Measurements from ENCODE around the gene TEKT5. TPM values are rescaled to one million over a fixed set of nuclear protein-coding genes. Genes with fewer than 3 reads are reported as not detected.

The TEKT5 gene
- total and polyA plus RNA-seq, 4 experiments from 2014 or later, result not detected

- POLR2A ChIA-PET (ENCODE audit: partially characterized antibody), result no interaction called here
- H3K4me1 Mint-ChIP-seq, result no peaks in the 10 kb centered on the region
- DNase-seq, result no peak
- CTCF ChIA-PET (ENCODE audit: partially characterized antibody), result no interaction called here
- Histone ChIP-seq H3K36me3 (ENCODE audit: insufficient read depth, low read length) (no peaks in the 10 kb centered on the region), H3K9me3 (ENCODE audit: control insufficient read depth in 1 of 2, low read length in 2 of 2) (no peaks in the 10 kb centered on the region), H3K4me3 (ENCODE audit: low read length in 2 of 2) (no peak overlapping the region), H3K4me1 (ENCODE audit: insufficient read depth, low read length) (no peaks in the 10 kb centered on the region), H3K27ac (ENCODE audit: low read depth, low read length) (no peak overlapping the region), H3K27me3 (ENCODE audit: insufficient read depth, low read length) (no peaks in the 10 kb centered on the region)
- intact Hi-C loops (cut with micrococcal nuclease), result no loop called here
- no peaks in the 10 kb centered on the region for H3K36me3 Mint-ChIP-seq
- H3K27ac Mint-ChIP-seq, result no peak overlapping the region
- H3K9me3 Mint-ChIP-seq, result no peaks in the 10 kb centered on the region
- no peak overlapping the region for H3K4me3 Mint-ChIP-seq
- H3K27me3 Mint-ChIP-seq, result peaks cover 4 to 9% of the 10 kb centered on the region in 2 donors
Observed at GRCh38 chr16:10609402-10609774, 85.3 kb downstream of the TEKT5 start.

- H3K36me3 ChIP-seq (ENCODE audit: insufficient read depth, low read length), result no peaks in the 10 kb centered on the region
- no peaks in the 10 kb centered on the region for H3K4me1 ChIP-seq (ENCODE audit: insufficient read depth, low read length)
- no peaks in the 10 kb centered on the region for H3K27me3 ChIP-seq (ENCODE audit: insufficient read depth, low read length)
- H3K27ac ChIP-seq (ENCODE audit: low read depth, low read length), result no peak overlapping the region
- Mint-ChIP-seq H3K4me1 (no peaks in the 10 kb centered on the region), H3K27ac (no peak overlapping the region), H3K27me3 (peaks cover 3 to 9% of the 10 kb centered on the region in 2 donors), H3K9me3 (no peaks in the 10 kb centered on the region), H3K4me3 (no peak overlapping the region), H3K36me3 (no peaks in the 10 kb centered on the region)
- intact Hi-C loops (cut with micrococcal nuclease), result no loop called here
- CTCF ChIA-PET (ENCODE audit: partially characterized antibody), result interaction anchor here (0.8 kb wide), 1 partner anchor 84 kb away, joined by 4 read pairs; no protein-coding TSS in a partner anchor
- POLR2A ChIA-PET (ENCODE audit: partially characterized antibody), result no interaction called here
- no peak overlapping the region for H3K4me3 ChIP-seq (ENCODE audit: low read length in 2 of 2)
- no peaks in the 10 kb centered on the region for H3K9me3 ChIP-seq (ENCODE audit: control insufficient read depth in 1 of 2, low read length in 2 of 2)
- no peak for DNase-seq
Observed at GRCh38 chr16:10608687-10609401, 85.9 kb downstream of the TEKT5 start.

- Mint-ChIP-seq H3K4me1 (no peaks in the 10 kb centered on the region), H3K27me3 (peaks cover 8 to 9% of the 10 kb centered on the region in 2 donors), H3K27ac (no peak overlapping the region), H3K36me3 (no peaks in the 10 kb centered on the region), H3K9me3 (no peaks in the 10 kb centered on the region), H3K4me3 (no peak overlapping the region)
- Histone ChIP-seq H3K27ac (ENCODE audit: low read depth, low read length) (no peak overlapping the region), H3K4me3 (ENCODE audit: low read length in 2 of 2) (no peak overlapping the region), H3K9me3 (ENCODE audit: control insufficient read depth in 1 of 2, low read length in 2 of 2) (no peaks in the 10 kb centered on the region), H3K4me1 (ENCODE audit: insufficient read depth, low read length) (no peaks in the 10 kb centered on the region), H3K27me3 (ENCODE audit: insufficient read depth, low read length) (no peaks in the 10 kb centered on the region), H3K36me3 (ENCODE audit: insufficient read depth, low read length) (no peaks in the 10 kb centered on the region)
- no peak for DNase-seq
- ChIA-PET POLR2A (ENCODE audit: partially characterized antibody) (no interaction called here), CTCF (ENCODE audit: partially characterized antibody) (no interaction called here)
- intact Hi-C loops (cut with micrococcal nuclease), result no loop called here
Observed at GRCh38 chr16:10607157-10607556, 87.6 kb downstream of the TEKT5 start.

DNA sequence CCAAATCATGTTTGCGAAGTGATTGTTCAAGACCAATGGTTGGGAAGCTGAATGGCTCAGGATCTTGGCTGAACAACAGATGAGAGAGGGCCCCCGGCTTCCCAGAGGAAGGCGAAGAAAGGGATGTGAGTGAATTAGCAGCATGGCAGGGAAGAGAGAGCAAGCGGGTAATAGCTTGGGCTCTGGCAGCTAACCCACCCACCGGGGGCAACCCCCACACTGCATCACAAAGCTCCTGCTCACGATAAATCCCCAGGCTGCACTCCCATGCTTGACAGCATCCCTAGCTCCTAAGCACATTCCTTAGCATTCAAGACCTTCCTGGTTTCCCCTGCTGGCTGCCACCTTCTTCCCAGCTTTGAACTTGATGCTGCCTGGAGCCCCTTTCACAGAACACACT is 88.1 kb downstream of the TEKT5 start:
- Mint-ChIP-seq H3K9me3 (no peaks in the 10 kb centered on the region), H3K4me3 (no peak overlapping the region), H3K27me3 (peaks cover 8 to 10% of the 10 kb centered on the region in 2 donors), H3K4me1 (no peaks in the 10 kb centered on the region), H3K36me3 (no peaks in the 10 kb centered on the region), H3K27ac (no peak overlapping the region)
- H3K4me3 ChIP-seq (ENCODE audit: low read length in 2 of 2), result no peak overlapping the region
- H3K27me3 ChIP-seq (ENCODE audit: insufficient read depth, low read length), result no peaks in the 10 kb centered on the region
- no peak for DNase-seq
- POLR2A ChIA-PET (ENCODE audit: partially characterized antibody), result no interaction called here
- H3K4me1 ChIP-seq (ENCODE audit: insufficient read depth, low read length), result no peaks in the 10 kb centered on the region
- CTCF ChIA-PET (ENCODE audit: partially characterized antibody), result no interaction called here
- intact Hi-C loops (cut with micrococcal nuclease), result no loop called here
- H3K27ac ChIP-seq (ENCODE audit: low read depth, low read length), result no peak overlapping the region
- no peaks in the 10 kb centered on the region for H3K9me3 ChIP-seq (ENCODE audit: control insufficient read depth in 1 of 2, low read length in 2 of 2)
- no peaks in the 10 kb centered on the region for H3K36me3 ChIP-seq (ENCODE audit: insufficient read depth, low read length)

GRCh38 chr16:10605636-10606035 is 89.1 kb downstream of the TEKT5 start:
- no peak overlapping the region for H3K27ac ChIP-seq (ENCODE audit: low read depth, low read length)
- H3K36me3 Mint-ChIP-seq, result no peaks in the 10 kb centered on the region
- ChIA-PET CTCF (ENCODE audit: partially characterized antibody) (no interaction called here), POLR2A (ENCODE audit: partially characterized antibody) (no interaction called here)
- H3K27me3 Mint-ChIP-seq, result peaks cover 8 to 10% of the 10 kb centered on the region in 2 donors
- no peaks in the 10 kb centered on the region for H3K9me3 ChIP-seq (ENCODE audit: control insufficient read depth in 1 of 2, low read length in 2 of 2)
- DNase-seq, result no peak
- no peak overlapping the region for H3K4me3 ChIP-seq (ENCODE audit: low read length in 2 of 2)
- H3K4me3 Mint-ChIP-seq, result no peak overlapping the region
- no peaks in the 10 kb centered on the region for H3K9me3 Mint-ChIP-seq
- H3K27me3 ChIP-seq (ENCODE audit: insufficient read depth, low read length), result no peaks in the 10 kb centered on the region
- intact Hi-C loops (cut with micrococcal nuclease), result no loop called here
- no peaks in the 10 kb centered on the region for H3K36me3 ChIP-seq (ENCODE audit: insufficient read depth, low read length)
- H3K27ac Mint-ChIP-seq, result no peak overlapping the region
- no peaks in the 10 kb centered on the region for H3K4me1 Mint-ChIP-seq
- no peaks in the 10 kb centered on the region for H3K4me1 ChIP-seq (ENCODE audit: insufficient read depth, low read length)

GRCh38 chr16:10601444-10602408 is 93.0 kb downstream of the TEKT5 start:
- no peaks in the 10 kb centered on the region for H3K9me3 ChIP-seq (ENCODE audit: control insufficient read depth in 1 of 2, low read length in 2 of 2)
- H3K4me1 Mint-ChIP-seq, result no peaks in the 10 kb centered on the region
- no peak overlapping the region for H3K4me3 Mint-ChIP-seq
- ChIA-PET POLR2A (ENCODE audit: partially characterized antibody) (no interaction called here), CTCF (ENCODE audit: partially characterized antibody) (no interaction called here)
- intact Hi-C loops (cut with micrococcal nuclease), result no loop called here
- no peak for DNase-seq
- no peaks in the 10 kb centered on the region for H3K4me1 ChIP-seq (ENCODE audit: insufficient read depth, low read length)
- no peaks in the 10 kb centered on the region for H3K27me3 ChIP-seq (ENCODE audit: insufficient read depth, low read length)
- H3K27me3 Mint-ChIP-seq, result peaks cover 5 to 21% of the 10 kb centered on the region in 2 donors
- no peak overlapping the region for H3K27ac Mint-ChIP-seq
- H3K27ac ChIP-seq (ENCODE audit: low read depth, low read length), result no peak overlapping the region
- H3K36me3 ChIP-seq (ENCODE audit: insufficient read depth, low read length), result no peaks in the 10 kb centered on the region
- peaks cover 0 to 3% (median 0%) of the 10 kb centered on the region in 8 donors for H3K9me3 Mint-ChIP-seq
- H3K4me3 ChIP-seq (ENCODE audit: low read length in 2 of 2), result no peak overlapping the region
- H3K36me3 Mint-ChIP-seq, result no peaks in the 10 kb centered on the region

DNA sequence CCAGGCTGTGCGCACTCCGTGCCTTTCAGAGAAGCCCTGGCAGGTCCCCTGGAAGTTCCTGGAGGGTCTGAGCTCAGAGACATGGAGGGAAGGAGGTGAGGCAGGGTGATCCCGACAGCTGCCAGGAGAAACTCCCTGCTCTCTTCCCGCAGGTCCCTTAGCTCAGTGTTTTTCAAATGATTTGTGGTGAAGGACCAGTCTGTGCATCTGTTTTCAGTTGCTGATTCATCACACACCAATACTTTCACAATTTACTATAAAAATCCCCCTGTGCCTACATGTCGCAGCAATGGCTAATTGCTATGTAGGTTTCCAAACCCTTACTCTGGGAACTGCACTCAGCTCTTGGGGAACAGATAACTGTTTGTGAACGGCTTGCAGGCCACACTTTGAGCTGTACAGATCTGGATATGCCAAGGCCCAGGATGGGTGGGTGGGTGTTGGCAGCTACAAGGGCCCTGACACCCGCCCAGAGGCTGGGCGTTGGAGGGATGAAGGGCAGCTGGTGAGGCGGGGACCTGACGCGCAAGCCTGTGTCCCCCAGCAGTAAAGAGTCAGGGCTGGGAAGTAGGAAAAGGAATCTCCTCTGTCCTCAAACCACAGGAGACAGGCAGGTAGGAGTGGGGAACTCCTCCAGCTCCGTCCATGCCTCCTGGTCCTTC is 93.8 kb downstream of the TEKT5 start:
- no peaks in the 10 kb centered on the region for H3K36me3 ChIP-seq (ENCODE audit: insufficient read depth, low read length)
- no peaks in the 10 kb centered on the region for H3K4me1 ChIP-seq (ENCODE audit: insufficient read depth, low read length)
- ChIA-PET CTCF (ENCODE audit: partially characterized antibody) (no interaction called here), POLR2A (ENCODE audit: partially characterized antibody) (no interaction called here)
- no peaks in the 10 kb centered on the region for H3K9me3 ChIP-seq (ENCODE audit: control insufficient read depth in 1 of 2, low read length in 2 of 2)
- no peak for DNase-seq
- no peak overlapping the region for H3K27ac ChIP-seq (ENCODE audit: low read depth, low read length)
- Mint-ChIP-seq H3K4me3 (no peak overlapping the region), H3K27me3 (peaks cover 2 to 21% of the 10 kb centered on the region in 2 donors), H3K4me1 (no peaks in the 10 kb centered on the region), H3K36me3 (no peaks in the 10 kb centered on the region), H3K27ac (no peak overlapping the region), H3K9me3 (peaks cover 0 to 3% (median 0%) of the 10 kb centered on the region in 8 donors)
- intact Hi-C loops (cut with micrococcal nuclease), result no loop called here
- no peak overlapping the region for H3K4me3 ChIP-seq (ENCODE audit: low read length in 2 of 2)
- H3K27me3 ChIP-seq (ENCODE audit: insufficient read depth, low read length), result no peaks in the 10 kb centered on the region

Measured in CD4-positive, alpha-beta memory T cell (primary cell).